Tongue (tissue), 2 donors: Measurements from ENCODE around the gene HNRNPU. TPM values are rescaled to one million over a fixed set of nuclear protein-coding genes. Genes with fewer than 3 reads are reported as not detected.

Experiments
- DNase-seq: peaks from one replicate; pipeline ENCODE4 v3.0.0-alpha.2; 2015
- total RNA-seq: library from RNA; depleted of rRNA; stranded (reverse); fragments of >200 nt; gene quantifications from one replicate; pipeline ENCODE4 v1.2.3, GENCODE V29; 2014

HNRNPU gene
- total RNA-seq, 1 donor from 2014 or later: 540 TPM

DNA sequence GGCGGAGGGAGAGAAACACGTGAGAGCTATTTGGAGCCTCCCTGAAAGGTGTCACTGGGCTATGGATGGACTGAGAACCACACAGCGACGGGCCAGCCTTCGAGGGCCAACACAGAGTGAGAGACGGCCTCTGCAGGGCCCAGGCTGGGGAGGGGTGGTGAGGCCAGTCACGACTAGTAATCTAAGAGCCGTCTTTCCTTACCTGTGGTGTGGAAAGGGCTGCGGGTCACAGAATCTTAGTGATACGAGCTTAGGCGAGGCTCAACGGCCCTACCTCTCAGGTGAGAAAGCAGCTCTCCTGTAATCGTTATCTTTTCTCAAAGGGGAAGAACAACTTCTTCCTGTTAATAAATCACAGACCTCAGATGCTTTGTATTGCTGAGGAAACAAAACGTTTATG lies 62.3 kb downstream of the HNRNPU start:
- DNase-seq: no peak

DNA sequence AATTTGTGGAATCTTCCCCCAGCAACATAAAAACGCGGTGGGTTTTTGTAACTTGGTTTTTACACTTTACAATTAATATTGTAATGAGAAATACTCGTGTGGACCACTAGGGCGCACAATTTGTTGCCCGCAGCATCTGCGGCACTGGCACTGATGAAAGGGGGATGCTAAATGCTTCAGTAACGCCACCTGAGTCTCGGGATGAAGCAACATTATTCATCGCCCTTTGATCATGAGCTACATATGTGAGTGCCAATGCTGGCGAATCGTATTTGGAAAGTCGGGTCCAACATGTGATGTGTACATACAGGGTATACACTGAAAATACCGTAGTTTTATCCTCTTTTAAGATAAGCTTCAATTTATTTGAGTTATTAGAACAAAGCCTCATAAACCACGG lies 63.1 kb downstream of the HNRNPU start:
- peak; percentile 19 for DNase-seq

DNA sequence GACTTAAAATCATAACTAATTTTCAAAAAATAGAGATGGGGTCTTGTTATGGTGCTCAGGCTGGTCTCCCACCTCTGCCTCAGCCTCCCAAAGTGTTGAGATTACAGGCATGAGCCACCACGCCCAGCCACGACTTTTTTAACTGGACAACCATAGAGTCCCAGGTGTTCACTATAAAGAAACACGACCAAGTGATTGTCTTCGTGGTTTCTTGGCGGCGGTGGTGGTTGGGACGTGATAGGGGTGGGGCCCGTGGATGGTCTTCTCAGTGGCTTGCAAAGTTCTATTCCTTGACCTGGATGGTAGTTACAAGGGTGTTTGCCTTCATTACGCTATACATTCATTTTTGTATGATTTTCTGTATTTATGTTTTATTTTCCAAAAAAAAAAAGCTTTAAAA lies 63.5 kb downstream of the HNRNPU start:
- no peak for DNase-seq

Other genes starting within 250 kb of the HNRNPU start
- gene DESI2, start 211.4 kb downstream of the HNRNPU start, total RNA-seq: 75.1 TPM
- gene COX20, start 28.9 kb downstream of the HNRNPU start, total RNA-seq: 34.6 TPM